Measurements from ENCODE around the gene BTBD9. TPM values are rescaled to one million over a fixed set of nuclear protein-coding genes. Genes with fewer than 3 reads are reported as not detected.

The BTBD9 gene
- total RNA-seq, 1 experiment from 2014 or later = 8.9 TPM

GRCh38 chr6:38404355-38404754, 235.4 kb downstream of the BTBD9 start:
- WGBS (ENCODE audit: extremely low coverage, insufficient read length, low lambda C conversion rate) = no CpG with 5 or more reads among the region's 2 CpGs
- no peaks in the 10 kb centered on the region for H3K27me3 Mint-ChIP-seq (ENCODE audit: low read depth)
- H3K9me3 ChIP-seq (ENCODE audit: control insufficient read depth, low read depth, low read length) = no peaks in the 10 kb centered on the region
- no peak overlapping the region for H3T11ph ChIP-seq (ENCODE audit: low read length)
- peak overlapping the region in 1 of 3 experiments; percentile 37; a peak in 1 of 7 replicates for H3K27ac Mint-ChIP-seq
- H3K4me1 Mint-ChIP-seq = peaks cover 15 to 26% of the 10 kb centered on the region in 2 experiments
- H2BK120ac ChIP-seq (ENCODE audit: low read depth, low read length, poor library complexity, severe bottlenecking) = no peak overlapping the region
- H3K9me3 Mint-ChIP-seq = no peaks in the 10 kb centered on the region
- H2BK15ac ChIP-seq (ENCODE audit: low read depth, low read length) = no peak overlapping the region
- no peak overlapping the region for H3K14ac ChIP-seq (ENCODE audit: insufficient read depth, low read length)
- no peak overlapping the region for H4K8ac ChIP-seq (replicated peaks; ENCODE audit: insufficient read length, low read depth, low read length)
- no peak overlapping the region for H3K27ac ChIP-seq (ENCODE audit: insufficient read length, low read depth, low read length)
- H3K23me2 ChIP-seq (ENCODE audit: insufficient read length, low read depth, low read length, poor library complexity, severe bottlenecking) = no peaks in the 10 kb centered on the region
- no peak overlapping the region for H2BK5ac ChIP-seq (ENCODE audit: insufficient read length, low read length)
- H3K4me1 ChIP-seq (ENCODE audit: insufficient read depth, low read length) = no peaks in the 10 kb centered on the region; the same call in 1 of the 2 replicates
- no peaks in the 10 kb centered on the region for H3K36me3 Mint-ChIP-seq (ENCODE audit: insufficient read depth in 1 of 3, low read depth in 3 of 3)
- H3K18ac ChIP-seq (ENCODE audit: insufficient read length, low read depth, low read length) = no peak overlapping the region
- H3K4me2 ChIP-seq (ENCODE audit: insufficient read depth, insufficient read length, low read length) = no peak overlapping the region
- H3K4ac ChIP-seq (ENCODE audit: low read depth, low read length) = no peak overlapping the region
- no peak overlapping the region for H3K9ac ChIP-seq (ENCODE audit: extremely low read depth, insufficient read length, low read length)
- H3K4me3 Mint-ChIP-seq = no peak overlapping the region
- H3K27me3 ChIP-seq (ENCODE audit: insufficient read depth, low read length) = no peaks in the 10 kb centered on the region
- H4K20me1 ChIP-seq (ENCODE audit: control insufficient read depth, insufficient read depth, insufficient read length) = no peaks in the 10 kb centered on the region
- DNase-seq = no peak
- no peaks in the 10 kb centered on the region for H3K79me1 ChIP-seq (ENCODE audit: insufficient read depth, low read depth, low read length, poor library complexity, severe bottlenecking)
- H4K5ac ChIP-seq (ENCODE audit: insufficient read length, low read depth, low read length) = no peak overlapping the region
- H3K79me2 ChIP-seq (ENCODE audit: insufficient read depth, low read length) = no peaks in the 10 kb centered on the region
- no peak overlapping the region for H3K56ac ChIP-seq (ENCODE audit: insufficient read length, low read depth, low read length)
- no peak overlapping the region for H2AK5ac ChIP-seq (ENCODE audit: insufficient read length, low read length)
- H2AFZ ChIP-seq (ENCODE audit: low read length) = no peak overlapping the region
- H2BK20ac ChIP-seq (ENCODE audit: low read depth, low read length, poor library complexity, severe bottlenecking) = no peak overlapping the region
- H4K91ac ChIP-seq (ENCODE audit: insufficient read length, low read depth, low read length) = no peak overlapping the region
- no peak overlapping the region for H2BK12ac ChIP-seq (ENCODE audit: insufficient read length, low read depth, low read length)
- H3K23ac ChIP-seq (ENCODE audit: insufficient read length, low read depth, low read length) = no peak overlapping the region
- no peak for TF ChIP-seq CTCF (conservative IDR thresholded peaks at IDR 0.05)

Measured in H9 (cell line).